Breast epithelium (tissue), 3 donors: ENCODE results near the gene URB2.

ENCODE experiments used
- POLR2A ChIP-seq: fragments of 450-650 bp; IDR thresholded peaks from one replicate; pipeline ENCODE4 v1.6.1; 2016; ENCODE audit warnings: antibody characterized with exemption, mild to moderate bottlenecking, moderate library complexity
- POLR2AphosphoS5 ChIP-seq, 3 donors: sonication (generic); formaldehyde crosslinking; IDR thresholded peaks; one replicate each; pipeline ENCODE4 v1.6.1; 2017; ENCODE audit warnings: antibody characterized with exemption in 3 of 3
- TF ChIP-seq, protein P1 (sequence below), 3 donors: fragments of 450-650 bp; IDR thresholded peaks; one replicate each; pipeline ENCODE4 v1.5.1; 2016 to 2017; ENCODE audit warnings: antibody characterized with exemption in 3 of 3, mild to moderate bottlenecking in 3 of 3, moderate library complexity in 3 of 3

DNA sequence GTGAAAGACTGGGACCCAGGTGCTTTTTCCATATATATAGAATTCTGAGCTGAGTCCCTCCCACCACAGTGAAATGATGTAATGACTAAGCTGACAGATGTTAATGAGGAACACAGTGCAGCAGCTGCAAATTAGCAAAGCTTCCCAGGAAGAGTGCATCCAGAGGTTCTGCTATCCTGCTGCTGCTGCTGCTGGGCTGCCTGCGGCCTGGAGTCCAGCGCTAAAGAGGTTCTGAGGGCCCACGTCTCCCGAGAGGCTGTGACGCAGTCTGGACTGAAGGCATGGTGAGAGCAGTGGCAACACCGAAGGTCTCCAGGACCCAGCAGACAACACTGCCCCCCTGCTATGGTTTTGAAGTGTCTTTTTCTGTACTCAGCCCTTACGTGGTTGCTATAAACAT, 63.9 kb downstream of the URB2 start:
- TF ChIP-seq POLR2A: no peak
- TF ChIP-seq POLR2AphosphoS5 (IDR thresholded peaks at IDR 0.05): no peak
- TF ChIP-seq, protein P1, sequence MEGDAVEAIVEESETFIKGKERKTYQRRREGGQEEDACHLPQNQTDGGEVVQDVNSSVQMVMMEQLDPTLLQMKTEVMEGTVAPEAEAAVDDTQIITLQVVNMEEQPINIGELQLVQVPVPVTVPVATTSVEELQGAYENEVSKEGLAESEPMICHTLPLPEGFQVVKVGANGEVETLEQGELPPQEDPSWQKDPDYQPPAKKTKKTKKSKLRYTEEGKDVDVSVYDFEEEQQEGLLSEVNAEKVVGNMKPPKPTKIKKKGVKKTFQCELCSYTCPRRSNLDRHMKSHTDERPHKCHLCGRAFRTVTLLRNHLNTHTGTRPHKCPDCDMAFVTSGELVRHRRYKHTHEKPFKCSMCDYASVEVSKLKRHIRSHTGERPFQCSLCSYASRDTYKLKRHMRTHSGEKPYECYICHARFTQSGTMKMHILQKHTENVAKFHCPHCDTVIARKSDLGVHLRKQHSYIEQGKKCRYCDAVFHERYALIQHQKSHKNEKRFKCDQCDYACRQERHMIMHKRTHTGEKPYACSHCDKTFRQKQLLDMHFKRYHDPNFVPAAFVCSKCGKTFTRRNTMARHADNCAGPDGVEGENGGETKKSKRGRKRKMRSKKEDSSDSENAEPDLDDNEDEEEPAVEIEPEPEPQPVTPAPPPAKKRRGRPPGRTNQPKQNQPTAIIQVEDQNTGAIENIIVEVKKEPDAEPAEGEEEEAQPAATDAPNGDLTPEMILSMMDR (IDR thresholded peaks at IDR 0.05): no peak
